Nephron progenitor cell (in vitro differentiated cells): ENCODE results near the gene ASTN2.

ENCODE experiments used
- DNase-seq: peaks from one replicate; pipeline ENCODE4 v3.0.0; 2021
- H3K27ac Mint-ChIP-seq: 2 replicates; pipeline ENCODE4 v1.8.0; 2021; ENCODE audit warnings: mild to moderate bottlenecking, moderate library complexity, mixed read lengths
- H3K27me3 Mint-ChIP-seq: 2 replicates; pipeline ENCODE4 v1.8.0; 2021; ENCODE audit warnings: mild to moderate bottlenecking, low read depth, mixed read lengths; ENCODE audit not compliant: poor library complexity
- H3K36me3 Mint-ChIP-seq: 2 replicates; pipeline ENCODE4 v1.8.0; 2021; ENCODE audit warnings: low read depth, mixed read lengths
- H3K4me1 Mint-ChIP-seq: 2 replicates; pipeline ENCODE4 v1.8.0; 2021; ENCODE audit warnings: mixed read lengths
- H3K4me3 Mint-ChIP-seq: 2 replicates; pipeline ENCODE4 v1.8.0; 2021; ENCODE audit warnings: mild to moderate bottlenecking, moderate library complexity, mixed read lengths
- H3K9me3 Mint-ChIP-seq: 2 replicates; pipeline ENCODE4 v1.8.0; 2021; ENCODE audit warnings: mild to moderate bottlenecking, moderate library complexity, mixed read lengths
- CTCF ChIP-seq: fragments of 200-600 bp; sonication (generic); IDR thresholded peaks from 2 replicates; pipeline ENCODE4 v1.5.0; 2021; ENCODE audit warnings: antibody characterized with exemption

Gene ASTN2

GRCh38 chr9:116819116-116819515, 595.7 kb downstream of the ASTN2 start:
- H3K27me3 Mint-ChIP-seq: peaks cover 9% of the 10 kb centered on the region
- H3K4me3 Mint-ChIP-seq: no peak overlapping the region
- H3K36me3 Mint-ChIP-seq: no peaks in the 10 kb centered on the region
- no peak overlapping the region for H3K27ac Mint-ChIP-seq
- no peak for DNase-seq
- TF ChIP-seq CTCF: no peak
- peaks cover 9% of the 10 kb centered on the region for H3K4me1 Mint-ChIP-seq
- no peaks in the 10 kb centered on the region for H3K9me3 Mint-ChIP-seq

GRCh38 chr9:116817762-116818161, 597.1 kb downstream of the ASTN2 start:
- Mint-ChIP-seq H3K4me3 (no peak overlapping the region), H3K36me3 (no peaks in the 10 kb centered on the region), H3K9me3 (no peaks in the 10 kb centered on the region), H3K27me3 (peaks cover 9% of the 10 kb centered on the region), H3K27ac (no peak overlapping the region), H3K4me1 (peaks cover 9% of the 10 kb centered on the region)
- DNase-seq: no peak
- no peak for TF ChIP-seq CTCF

- Mint-ChIP-seq H3K36me3 (no peaks in the 10 kb centered on the region), H3K9me3 (no peaks in the 10 kb centered on the region), H3K27ac (peak overlapping the region; percentile 25), H3K4me3 (no peak overlapping the region), H3K27me3 (peaks cover 7% of the 10 kb centered on the region), H3K4me1 (peaks cover 5% of the 10 kb centered on the region)
- no peak for DNase-seq
- TF ChIP-seq CTCF: no peak
Observed at GRCh38 chr9:116816484-116816883, 598.4 kb downstream of the ASTN2 start.

GRCh38 chr9:116815835-116816234, 599.0 kb downstream of the ASTN2 start:
- DNase-seq: no peak
- Mint-ChIP-seq H3K4me1 (peaks cover 5% of the 10 kb centered on the region), H3K4me3 (no peak overlapping the region), H3K27me3 (peaks cover 7% of the 10 kb centered on the region), H3K36me3 (no peaks in the 10 kb centered on the region), H3K27ac (no peak overlapping the region), H3K9me3 (no peaks in the 10 kb centered on the region)
- TF ChIP-seq CTCF: no peak

- Mint-ChIP-seq H3K27ac (no peak overlapping the region), H3K9me3 (no peaks in the 10 kb centered on the region), H3K36me3 (no peaks in the 10 kb centered on the region), H3K4me3 (no peak overlapping the region), H3K27me3 (peaks cover 12% of the 10 kb centered on the region), H3K4me1 (peaks cover 5% of the 10 kb centered on the region)
- no peak for DNase-seq
- no peak for TF ChIP-seq CTCF
Observed at GRCh38 chr9:116813031-116813300, 601.9 kb downstream of the ASTN2 start.

- Mint-ChIP-seq H3K4me1 (peaks cover 5% of the 10 kb centered on the region), H3K27ac (no peak overlapping the region), H3K27me3 (peaks cover 15% of the 10 kb centered on the region), H3K9me3 (no peaks in the 10 kb centered on the region), H3K4me3 (no peak overlapping the region), H3K36me3 (no peaks in the 10 kb centered on the region)
- DNase-seq: no peak
- no peak for TF ChIP-seq CTCF
Observed at GRCh38 chr9:116812231-116813030, 602.4 kb downstream of the ASTN2 start.
